Measurements from ENCODE around the gene NF2.

GRCh38 chr22:29719899-29720645 is 116.6 kb downstream of the NF2 start, which contains the start of gene CABP7:
- TF ChIP-seq CTCF (conservative IDR thresholded peaks at IDR 0.05; ENCODE audit: low read length) (no peak), EZH2phosphoT487 (IDR thresholded peaks at IDR 0.05; ENCODE audit: borderline replicate concordance) (no peak)
